ENCODE measurements around the gene DNAAF1. TPM values are rescaled to one million over a fixed set of nuclear protein-coding genes. Genes with fewer than 3 reads are reported as not detected.

DNAAF1 gene
- not detected in 2 replicates for total RNA-seq

GRCh38 chr16:84144859-84145639, at the start of gene DNAAF1, which contains the start of gene HSDL1:
TSS of gene DNAAF1 (plus strand) at chr16:84145308. CDS start at chr16:84145441, 133 bp downstream.
TSS of gene HSDL1 (minus strand) at chr16:84145177. CDS start at chr16:84131321, 13,856 bp downstream.

DNA sequence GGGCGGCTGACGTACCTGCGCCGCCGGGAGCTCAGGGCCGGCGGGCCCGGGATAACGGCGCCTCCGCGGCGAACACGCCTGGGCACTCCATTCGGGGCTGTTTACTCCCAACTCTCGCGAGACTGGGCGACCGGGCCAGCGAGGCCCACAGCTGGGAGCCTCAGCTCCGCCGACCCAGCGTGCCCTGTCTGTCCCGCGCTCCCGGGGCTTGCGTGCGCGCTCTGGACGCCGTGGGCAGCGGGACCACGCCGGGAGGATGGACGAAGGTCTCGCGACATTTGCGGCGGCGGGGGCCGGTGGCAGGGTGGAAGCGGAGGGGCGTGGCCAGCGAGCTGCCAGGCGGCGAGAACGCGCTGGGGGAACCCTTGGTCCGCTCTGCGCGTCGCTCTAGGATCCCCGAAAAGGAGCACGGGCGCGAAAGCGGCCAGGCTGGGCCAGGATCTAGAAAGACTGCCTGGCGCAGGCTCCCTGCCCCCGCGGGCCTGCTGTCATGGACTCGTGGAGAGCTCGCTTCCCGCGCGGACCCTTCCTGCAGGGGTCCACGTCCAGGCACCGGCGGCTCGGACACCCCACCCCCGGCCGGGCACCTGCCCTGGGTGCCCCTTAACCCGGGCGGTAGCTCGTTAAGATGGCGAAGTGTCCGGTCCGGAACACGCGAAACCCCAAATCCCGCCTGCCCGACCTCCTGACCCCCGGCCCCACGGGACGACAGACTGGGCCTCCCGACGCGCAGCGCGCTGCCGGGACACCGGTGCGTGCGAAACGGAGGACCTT, 28.2 kb upstream of the DNAAF1 start, which contains the start of gene MBTPS1:
TSS of gene MBTPS1 (minus strand) at position 223 of the 774 bp plus-strand sequence. CDS start 15,159 bp downstream, outside the sequence.

GRCh38 chr16:84186685-84187437, 41.8 kb downstream of the DNAAF1 start, which contains the start of gene TAF1C:
TSS of gene TAF1C (minus strand) at chr16:84187057. CDS start at chr16:84184988, 2,069 bp downstream.

DNA sequence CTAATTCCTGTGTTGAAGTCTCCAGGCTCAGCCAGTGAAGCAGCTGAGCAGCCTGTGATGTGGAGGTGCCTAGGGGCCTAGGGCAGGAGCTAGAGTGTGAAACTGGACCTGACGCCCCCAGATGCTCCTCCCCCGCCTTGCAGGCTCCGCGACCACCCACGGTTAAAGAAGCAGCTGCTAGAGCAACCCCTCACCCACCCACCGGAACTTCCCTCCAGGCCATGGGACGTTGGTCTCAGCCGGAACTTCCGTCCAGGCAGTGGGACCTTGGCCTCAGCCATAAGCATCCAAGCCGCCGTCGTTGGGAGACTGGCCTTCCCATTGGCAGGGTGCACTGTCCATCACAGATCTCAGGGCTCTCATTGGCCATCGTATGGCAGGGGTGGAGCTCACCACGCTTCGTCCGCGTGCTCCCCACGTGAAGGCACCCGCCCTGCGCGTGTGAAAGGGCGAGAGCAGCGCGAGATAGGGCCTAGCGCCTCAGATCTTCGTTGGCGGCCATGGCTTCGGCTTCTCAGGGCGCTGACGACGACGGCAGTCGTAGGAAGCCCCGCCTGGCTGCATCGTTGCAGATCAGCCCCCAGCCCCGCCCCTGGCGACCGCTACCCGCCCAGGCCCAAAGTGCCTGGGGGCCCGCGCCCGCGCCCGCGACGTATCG, 45.8 kb downstream of the DNAAF1 start, which contains the start of gene ADAD2:
TSS of gene ADAD2 (plus strand) at position 427 of the 658 bp plus-strand sequence. CDS start at position 501, 74 bp downstream.

Other genes starting within 250 kb of the DNAAF1 start
- 2.4 and 3.7 TPM in 2 replicates for gene MLYCD, start 246.2 kb upstream of the DNAAF1 start, total RNA-seq
- gene OSGIN1, start 192.1 kb upstream of the DNAAF1 start, total RNA-seq = 5.9 TPM in 2 replicates
- gene NECAB2, start 177.1 kb upstream of the DNAAF1 start, total RNA-seq = not detected in 2 replicates
- gene SLC38A8, start 102.5 kb upstream of the DNAAF1 start, total RNA-seq = not detected in 2 replicates
- 116 and 121 TPM in 2 replicates for gene MBTPS1, start 28.4 kb upstream of the DNAAF1 start, total RNA-seq
- 15.7 and 15.8 TPM in 2 replicates for gene HSDL1, start 131 bp upstream of the DNAAF1 start, total RNA-seq
- gene TAF1C, start 41.7 kb downstream of the DNAAF1 start, total RNA-seq = 28.2 and 33.5 TPM in 2 replicates
- not detected in 2 replicates for gene ADAD2, start 45.8 kb downstream of the DNAAF1 start, total RNA-seq
- not detected in 2 replicates for gene KCNG4, start 94.7 kb downstream of the DNAAF1 start, total RNA-seq
- 0.29 and 2.4 TPM in 2 replicates for gene WFDC1, start 149.6 kb downstream of the DNAAF1 start, total RNA-seq
- not detected in 2 replicates for gene ATP2C2, start 223.2 kb downstream of the DNAAF1 start, total RNA-seq